ENCODE measurements around the gene IFNGR2. TPM values are rescaled to one million over a fixed set of nuclear protein-coding genes. Genes with fewer than 3 reads are reported as not detected.

Gene IFNGR2
- polyA plus RNA-seq, 1 donor: 110 TPM

GRCh38 chr21:33418691-33419090 is 15.5 kb downstream of the IFNGR2 start:
- Histone ChIP-seq H3K4me3 (ENCODE audit: low read length) (no peak overlapping the region), H3K4me1 (ENCODE audit: control insufficient read depth, insufficient read depth, low read length) (peaks cover 22% of the 10 kb centered on the region), H3K27ac (ENCODE audit: low read length) (no peak overlapping the region), H3K27me3 (ENCODE audit: control insufficient read depth, insufficient read depth, low read length) (no peaks in the 10 kb centered on the region), H3K9me3 (ENCODE audit: control insufficient read depth, low read depth, low read length) (no peaks in the 10 kb centered on the region), H3K36me3 (ENCODE audit: control insufficient read depth, insufficient read depth, low read length) (peaks cover 66% of the 10 kb centered on the region)
- no CpG with 5 or more reads among the region's 2 CpGs for WGBS (ENCODE audit: insufficient coverage, low lambda C conversion rate)
- no peak for DNase-seq

DNA sequence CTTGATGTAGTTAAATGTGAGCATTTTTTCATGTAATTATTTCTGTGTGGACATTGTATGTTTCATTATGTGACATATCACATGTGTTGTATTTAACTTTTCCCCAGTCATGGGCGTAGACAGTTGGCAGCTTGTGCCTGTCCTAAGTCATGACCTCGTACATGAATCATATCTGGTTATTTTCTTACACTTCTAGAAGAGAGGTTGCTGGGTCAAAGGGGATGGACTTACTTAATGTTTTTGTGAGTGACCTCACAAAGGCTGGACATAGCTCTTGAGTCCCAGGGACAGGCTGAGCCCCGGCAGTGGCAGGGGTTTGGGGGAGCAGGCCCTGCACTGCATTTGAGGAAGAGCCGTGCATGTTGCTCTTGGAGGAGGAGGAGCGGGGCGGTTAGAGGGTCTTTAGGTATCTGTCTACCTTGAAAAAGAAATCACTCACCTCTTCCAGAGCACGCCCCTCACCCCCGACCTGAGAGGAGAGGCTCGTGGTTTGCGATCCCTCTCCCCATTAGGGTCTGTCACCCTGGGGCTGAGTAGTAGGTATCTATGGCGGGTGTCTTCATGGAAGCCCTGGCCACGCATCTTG is 16.4 kb downstream of the IFNGR2 start:
- WGBS (ENCODE audit: insufficient coverage, low lambda C conversion rate): no CpG with 5 or more reads among the region's 12 CpGs
- peaks cover 67% of the 10 kb centered on the region for H3K36me3 ChIP-seq (ENCODE audit: control insufficient read depth, insufficient read depth, low read length)
- H3K4me3 ChIP-seq (ENCODE audit: low read length): no peak overlapping the region
- H3K27me3 ChIP-seq (ENCODE audit: control insufficient read depth, insufficient read depth, low read length): no peaks in the 10 kb centered on the region
- H3K4me1 ChIP-seq (ENCODE audit: control insufficient read depth, insufficient read depth, low read length): peaks cover 13% of the 10 kb centered on the region
- H3K9me3 ChIP-seq (ENCODE audit: control insufficient read depth, low read depth, low read length): no peaks in the 10 kb centered on the region
- no peak overlapping the region for H3K27ac ChIP-seq (ENCODE audit: low read length)
- DNase-seq: no peak

GRCh38 chr21:33421713-33422393 is 18.6 kb downstream of the IFNGR2 start:
- H3K4me1 ChIP-seq (ENCODE audit: control insufficient read depth, insufficient read depth, low read length): peaks cover 3% of the 10 kb centered on the region
- no peaks in the 10 kb centered on the region for H3K9me3 ChIP-seq (ENCODE audit: control insufficient read depth, low read depth, low read length)
- DNase-seq: no peak
- H3K27ac ChIP-seq (ENCODE audit: low read length): no peak overlapping the region
- no peak overlapping the region for H3K4me3 ChIP-seq (ENCODE audit: low read length)
- WGBS (ENCODE audit: insufficient coverage, low lambda C conversion rate): no CpG with 5 or more reads among the region's 5 CpGs
- H3K36me3 ChIP-seq (ENCODE audit: control insufficient read depth, insufficient read depth, low read length): peaks cover 68% of the 10 kb centered on the region
- H3K27me3 ChIP-seq (ENCODE audit: control insufficient read depth, insufficient read depth, low read length): no peaks in the 10 kb centered on the region

DNA sequence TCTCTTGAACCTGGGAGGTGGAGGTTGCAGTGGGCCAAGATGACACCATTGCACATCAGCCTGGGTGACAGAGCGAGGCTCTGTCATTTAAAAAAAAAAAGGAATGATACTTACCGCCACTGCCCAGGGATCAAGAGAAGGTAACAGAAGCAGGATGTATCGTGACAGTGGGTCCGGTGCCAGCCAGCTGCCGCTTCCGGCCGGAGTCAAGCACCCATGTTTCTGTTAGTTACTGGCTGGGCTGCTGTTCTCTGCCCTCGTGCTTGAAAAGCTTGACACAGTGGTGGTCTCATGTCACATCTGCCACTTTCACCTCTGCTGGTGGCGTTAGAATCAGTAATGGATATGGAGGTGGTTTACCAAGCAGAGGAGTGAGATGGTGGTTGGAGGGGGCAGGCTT is 21.0 kb downstream of the IFNGR2 start:
- Histone ChIP-seq H3K4me3 (ENCODE audit: low read length) (no peak overlapping the region), H3K4me1 (ENCODE audit: control insufficient read depth, insufficient read depth, low read length) (peaks cover 3% of the 10 kb centered on the region), H3K36me3 (ENCODE audit: control insufficient read depth, insufficient read depth, low read length) (peaks cover 78% of the 10 kb centered on the region), H3K27ac (ENCODE audit: low read length) (no peak overlapping the region), H3K9me3 (ENCODE audit: control insufficient read depth, low read depth, low read length) (no peaks in the 10 kb centered on the region), H3K27me3 (ENCODE audit: control insufficient read depth, insufficient read depth, low read length) (no peaks in the 10 kb centered on the region)
- DNase-seq: no peak
- WGBS (ENCODE audit: insufficient coverage, low lambda C conversion rate): no CpG with 5 or more reads among the region's 9 CpGs

- H3K27me3 ChIP-seq (ENCODE audit: control insufficient read depth, insufficient read depth, low read length): no peaks in the 10 kb centered on the region
- H3K36me3 ChIP-seq (ENCODE audit: control insufficient read depth, insufficient read depth, low read length): peaks cover 83% of the 10 kb centered on the region
- H3K4me1 ChIP-seq (ENCODE audit: control insufficient read depth, insufficient read depth, low read length): peaks cover 3% of the 10 kb centered on the region
- no peak overlapping the region for H3K27ac ChIP-seq (ENCODE audit: low read length)
- no peak overlapping the region for H3K4me3 ChIP-seq (ENCODE audit: low read length)
- H3K9me3 ChIP-seq (ENCODE audit: control insufficient read depth, low read depth, low read length): no peaks in the 10 kb centered on the region
- WGBS (ENCODE audit: insufficient coverage, low lambda C conversion rate): no CpG with 5 or more reads among the region's 3 CpGs
- peak in 1 of 2 donors; percentile 60 for DNase-seq
Observed at GRCh38 chr21:33425825-33426224, 22.6 kb downstream of the IFNGR2 start.

GRCh38 chr21:33427051-33427450 is 23.8 kb downstream of the IFNGR2 start:
- H3K4me3 ChIP-seq (ENCODE audit: low read length): no peak overlapping the region
- peaks cover 86% of the 10 kb centered on the region for H3K36me3 ChIP-seq (ENCODE audit: control insufficient read depth, insufficient read depth, low read length)
- no peaks in the 10 kb centered on the region for H3K9me3 ChIP-seq (ENCODE audit: control insufficient read depth, low read depth, low read length)
- DNase-seq: no peak
- no CpG with 5 or more reads among the region's 7 CpGs for WGBS (ENCODE audit: insufficient coverage, low lambda C conversion rate)
- H3K27me3 ChIP-seq (ENCODE audit: control insufficient read depth, insufficient read depth, low read length): no peaks in the 10 kb centered on the region
- H3K4me1 ChIP-seq (ENCODE audit: control insufficient read depth, insufficient read depth, low read length): peaks cover 3% of the 10 kb centered on the region
- H3K27ac ChIP-seq (ENCODE audit: low read length): no peak overlapping the region

DNA sequence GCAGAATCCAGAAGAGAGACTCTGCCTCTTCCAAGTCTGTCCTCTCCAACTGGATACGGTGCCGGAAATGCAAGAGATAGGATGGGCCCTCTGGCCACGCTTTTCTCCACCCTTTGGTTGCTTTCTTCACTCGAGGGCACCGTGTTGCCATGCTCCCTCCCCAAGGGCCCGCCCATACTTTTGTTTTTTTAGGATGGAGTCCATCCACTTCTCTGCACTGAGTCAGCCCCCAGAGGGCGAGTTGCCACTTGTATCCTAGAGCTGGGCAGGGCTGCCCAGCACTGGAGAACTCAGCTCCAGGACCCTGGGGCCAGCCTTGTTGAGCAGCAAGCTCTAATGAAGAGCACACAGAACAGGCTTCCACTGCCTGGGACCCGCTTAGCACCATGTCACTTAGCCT is 25.5 kb downstream of the IFNGR2 start:
- H3K4me3 ChIP-seq (ENCODE audit: low read length): no peak overlapping the region
- no peak overlapping the region for H3K27ac ChIP-seq (ENCODE audit: low read length)
- whole genome bisulfite sequencing (ENCODE audit: insufficient coverage, low lambda C conversion rate): no CpG with 5 or more reads among the region's 8 CpGs
- DNase-seq: no peak
- no peaks in the 10 kb centered on the region for H3K9me3 ChIP-seq (ENCODE audit: control insufficient read depth, low read depth, low read length)
- peaks cover 3% of the 10 kb centered on the region for H3K4me1 ChIP-seq (ENCODE audit: control insufficient read depth, insufficient read depth, low read length)
- no peaks in the 10 kb centered on the region for H3K27me3 ChIP-seq (ENCODE audit: control insufficient read depth, insufficient read depth, low read length)
- peaks cover 95% of the 10 kb centered on the region for H3K36me3 ChIP-seq (ENCODE audit: control insufficient read depth, insufficient read depth, low read length)

- Histone ChIP-seq H3K4me3 (ENCODE audit: low read length) (no peak overlapping the region), H3K9me3 (ENCODE audit: control insufficient read depth, low read depth, low read length) (no peaks in the 10 kb centered on the region), H3K27ac (ENCODE audit: low read length) (no peak overlapping the region), H3K27me3 (ENCODE audit: control insufficient read depth, insufficient read depth, low read length) (no peaks in the 10 kb centered on the region), H3K4me1 (ENCODE audit: control insufficient read depth, insufficient read depth, low read length) (no peaks in the 10 kb centered on the region), H3K36me3 (ENCODE audit: control insufficient read depth, insufficient read depth, low read length) (peaks cover 90% of the 10 kb centered on the region)
- no peak for DNase-seq
- no CpG with 5 or more reads among the region's 3 CpGs for WGBS (ENCODE audit: insufficient coverage, low lambda C conversion rate)
Observed at GRCh38 chr21:33430858-33431257, 27.6 kb downstream of the IFNGR2 start.

- no peak overlapping the region for H3K27ac ChIP-seq (ENCODE audit: low read length)
- no peaks in the 10 kb centered on the region for H3K9me3 ChIP-seq (ENCODE audit: control insufficient read depth, low read depth, low read length)
- no peaks in the 10 kb centered on the region for H3K4me1 ChIP-seq (ENCODE audit: control insufficient read depth, insufficient read depth, low read length)
- H3K36me3 ChIP-seq (ENCODE audit: control insufficient read depth, insufficient read depth, low read length): peaks cover 88% of the 10 kb centered on the region
- no CpG with 5 or more reads among the region's 6 CpGs for WGBS (ENCODE audit: insufficient coverage, low lambda C conversion rate)
- no peak for DNase-seq
- H3K27me3 ChIP-seq (ENCODE audit: control insufficient read depth, insufficient read depth, low read length): no peaks in the 10 kb centered on the region
- H3K4me3 ChIP-seq (ENCODE audit: low read length): no peak overlapping the region
Observed at GRCh38 chr21:33432496-33432895, 29.3 kb downstream of the IFNGR2 start.

DNA sequence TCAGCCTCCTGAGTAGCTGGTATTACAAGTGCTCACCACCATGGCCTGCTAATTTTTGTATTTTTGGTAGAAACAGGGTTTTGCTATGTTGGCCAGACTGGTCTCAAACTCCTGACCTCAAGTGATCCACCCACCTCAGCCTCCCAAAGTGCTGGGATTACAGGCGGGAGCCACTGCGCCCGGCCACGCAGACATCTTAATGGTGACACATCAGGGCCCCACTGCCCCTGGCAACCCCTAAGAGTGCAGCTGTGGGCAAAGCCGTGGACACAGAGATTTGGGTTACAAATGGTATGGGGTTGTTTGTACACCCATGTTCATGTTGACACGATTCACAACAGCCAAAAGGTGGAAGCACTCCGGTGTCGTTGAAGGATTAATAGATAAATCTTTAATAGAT is 29.8 kb downstream of the IFNGR2 start:
- Histone ChIP-seq H3K36me3 (ENCODE audit: control insufficient read depth, insufficient read depth, low read length) (peaks cover 88% of the 10 kb centered on the region), H3K27ac (ENCODE audit: low read length) (no peak overlapping the region), H3K27me3 (ENCODE audit: control insufficient read depth, insufficient read depth, low read length) (no peaks in the 10 kb centered on the region), H3K4me1 (ENCODE audit: control insufficient read depth, insufficient read depth, low read length) (no peaks in the 10 kb centered on the region), H3K9me3 (ENCODE audit: control insufficient read depth, low read depth, low read length) (no peaks in the 10 kb centered on the region), H3K4me3 (ENCODE audit: low read length) (no peak overlapping the region)
- WGBS (ENCODE audit: insufficient coverage, low lambda C conversion rate): no CpG with 5 or more reads among the region's 8 CpGs
- DNase-seq: no peak

Measured in large intestine (tissue), 3 donors.